GM19099 (cell line): ENCODE measurements around the gene ATP23.

Experiments used
- POLR2A ChIP-seq: IDR thresholded peaks from 3 replicates; pipeline ENCODE4 v1.6.1; 2011; ENCODE audit warnings: low read depth; ENCODE audit not compliant: insufficient read length; ENCODE audit errors: extremely low read depth

Gene ATP23

GRCh38 chr12:57940052-57940914 lies 1.1 kb upstream of the ATP23 start:
- TF ChIP-seq POLR2A, result no peak

GRCh38 chr12:57940915-57941164 lies 527 bp upstream of the ATP23 start:
- no peak for TF ChIP-seq POLR2A

GRCh38 chr12:57943438-57944080 lies 2.2 kb downstream of the ATP23 start:
- TF ChIP-seq POLR2A, result no peak

GRCh38 chr12:57944313-57945023 lies 3.1 kb downstream of the ATP23 start:
- TF ChIP-seq POLR2A, result no peak

- TF ChIP-seq POLR2A, result no peak
These were observed 11.4 kb downstream of the ATP23 start for GRCh38 chr12:57952766-57953165.

- no peak for TF ChIP-seq POLR2A
These were observed 13.4 kb downstream of the ATP23 start for GRCh38 chr12:57954768-57955167.

GRCh38 chr12:57958061-57958657 lies 16.8 kb downstream of the ATP23 start:
- no peak for TF ChIP-seq POLR2A

- no peak for TF ChIP-seq POLR2A
These were observed 23.1 kb downstream of the ATP23 start for GRCh38 chr12:57964421-57964820.

GRCh38 chr12:57965766-57966165 lies 24.4 kb downstream of the ATP23 start:
- TF ChIP-seq POLR2A, result no peak

- no peak for TF ChIP-seq POLR2A
These were observed 25.2 kb downstream of the ATP23 start for GRCh38 chr12:57966536-57966935.

GRCh38 chr12:57983146-57983857 lies 41.9 kb downstream of the ATP23 start:
- TF ChIP-seq POLR2A, result no peak

GRCh38 chr12:57983858-57984505 lies 42.6 kb downstream of the ATP23 start:
- no peak for TF ChIP-seq POLR2A

GRCh38 chr12:57984629-57985151 lies 43.3 kb downstream of the ATP23 start:
- no peak for TF ChIP-seq POLR2A

- TF ChIP-seq POLR2A, result no peak
These were observed 44.3 kb downstream of the ATP23 start for GRCh38 chr12:57985685-57986084.
